Progenitor cell of endocrine pancreas (in vitro differentiated cells): ENCODE data around the gene CNTNAP5. TPM values are rescaled to one million over a fixed set of nuclear protein-coding genes. Genes with fewer than 3 reads are reported as not detected.

Experiments
- DNase-seq: peaks from one replicate; pipeline ENCODE4 v3.0.0; 2021; ENCODE audit warnings: low spot score; ENCODE audit not compliant: unreplicated experiment
- H3K27ac Mint-ChIP-seq: 2 replicates; pipeline ENCODE4 v1.8.0; 2021; ENCODE audit warnings: mild to moderate bottlenecking, moderate library complexity, mixed read lengths
- H3K27me3 Mint-ChIP-seq: 2 replicates; pipeline ENCODE4 v1.8.0; 2021; ENCODE audit warnings: mixed read lengths
- H3K36me3 Mint-ChIP-seq: 2 replicates; pipeline ENCODE4 v1.8.0; 2022; ENCODE audit warnings: mixed read lengths; ENCODE audit not compliant: insufficient read depth
- H3K4me1 Mint-ChIP-seq: 2 replicates; pipeline ENCODE4 v1.8.0; 2021; ENCODE audit warnings: low read depth, mixed read lengths
- H3K4me3 Mint-ChIP-seq: 2 replicates; pipeline ENCODE4 v1.8.0; 2021; ENCODE audit warnings: low read depth, mild to moderate bottlenecking, moderate library complexity, mixed read lengths
- H3K9me3 Mint-ChIP-seq: 2 replicates; pipeline ENCODE4 v1.8.0; 2021; ENCODE audit warnings: low read depth, mixed read lengths
- total RNA-seq: library from RNA; stranded (reverse); gene quantifications from 2 replicates; pipeline ENCODE4 v1.2.1, GENCODE V29; 2021
- TF ChIP-seq, protein P1 (sequence below): fragments of 200-600 bp; sonication (generic); IDR thresholded peaks from one replicate; pipeline ENCODE4 v1.5.0; 2021; ENCODE audit warnings: antibody characterized with exemption, mild to moderate bottlenecking; ENCODE audit not compliant: unreplicated experiment

The CNTNAP5 gene
- total RNA-seq, 1 donor from 2014 or later: 5.3 TPM

GRCh38 chr2:124193706-124194105 is 168.6 kb downstream of the CNTNAP5 start:
- no peaks in the 10 kb centered on the region for H3K4me1 Mint-ChIP-seq
- no peak overlapping the region for H3K4me3 Mint-ChIP-seq
- DNase-seq: no peak
- TF ChIP-seq, protein P1, sequence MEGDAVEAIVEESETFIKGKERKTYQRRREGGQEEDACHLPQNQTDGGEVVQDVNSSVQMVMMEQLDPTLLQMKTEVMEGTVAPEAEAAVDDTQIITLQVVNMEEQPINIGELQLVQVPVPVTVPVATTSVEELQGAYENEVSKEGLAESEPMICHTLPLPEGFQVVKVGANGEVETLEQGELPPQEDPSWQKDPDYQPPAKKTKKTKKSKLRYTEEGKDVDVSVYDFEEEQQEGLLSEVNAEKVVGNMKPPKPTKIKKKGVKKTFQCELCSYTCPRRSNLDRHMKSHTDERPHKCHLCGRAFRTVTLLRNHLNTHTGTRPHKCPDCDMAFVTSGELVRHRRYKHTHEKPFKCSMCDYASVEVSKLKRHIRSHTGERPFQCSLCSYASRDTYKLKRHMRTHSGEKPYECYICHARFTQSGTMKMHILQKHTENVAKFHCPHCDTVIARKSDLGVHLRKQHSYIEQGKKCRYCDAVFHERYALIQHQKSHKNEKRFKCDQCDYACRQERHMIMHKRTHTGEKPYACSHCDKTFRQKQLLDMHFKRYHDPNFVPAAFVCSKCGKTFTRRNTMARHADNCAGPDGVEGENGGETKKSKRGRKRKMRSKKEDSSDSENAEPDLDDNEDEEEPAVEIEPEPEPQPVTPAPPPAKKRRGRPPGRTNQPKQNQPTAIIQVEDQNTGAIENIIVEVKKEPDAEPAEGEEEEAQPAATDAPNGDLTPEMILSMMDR: no peak
- H3K36me3 Mint-ChIP-seq: no peaks in the 10 kb centered on the region
- H3K27me3 Mint-ChIP-seq: no peaks in the 10 kb centered on the region
- no peak overlapping the region for H3K27ac Mint-ChIP-seq
- no peaks in the 10 kb centered on the region for H3K9me3 Mint-ChIP-seq

GRCh38 chr2:124201713-124202112 is 176.6 kb downstream of the CNTNAP5 start:
- no peak for DNase-seq
- H3K4me1 Mint-ChIP-seq: peaks cover 5% of the 10 kb centered on the region
- H3K36me3 Mint-ChIP-seq: no peaks in the 10 kb centered on the region
- H3K4me3 Mint-ChIP-seq: no peak overlapping the region
- TF ChIP-seq, protein P1: no peak
- peaks cover 4% of the 10 kb centered on the region for H3K9me3 Mint-ChIP-seq
- H3K27ac Mint-ChIP-seq: no peak overlapping the region
- no peaks in the 10 kb centered on the region for H3K27me3 Mint-ChIP-seq

GRCh38 chr2:124209441-124209840 is 184.4 kb downstream of the CNTNAP5 start:
- Mint-ChIP-seq H3K36me3 (no peaks in the 10 kb centered on the region), H3K4me3 (no peak overlapping the region), H3K4me1 (peaks cover 10% of the 10 kb centered on the region), H3K9me3 (peaks cover under 1% of the 10 kb centered on the region), H3K27me3 (no peaks in the 10 kb centered on the region), H3K27ac (no peak overlapping the region)
- TF ChIP-seq, protein P1: no peak
- no peak for DNase-seq

DNA sequence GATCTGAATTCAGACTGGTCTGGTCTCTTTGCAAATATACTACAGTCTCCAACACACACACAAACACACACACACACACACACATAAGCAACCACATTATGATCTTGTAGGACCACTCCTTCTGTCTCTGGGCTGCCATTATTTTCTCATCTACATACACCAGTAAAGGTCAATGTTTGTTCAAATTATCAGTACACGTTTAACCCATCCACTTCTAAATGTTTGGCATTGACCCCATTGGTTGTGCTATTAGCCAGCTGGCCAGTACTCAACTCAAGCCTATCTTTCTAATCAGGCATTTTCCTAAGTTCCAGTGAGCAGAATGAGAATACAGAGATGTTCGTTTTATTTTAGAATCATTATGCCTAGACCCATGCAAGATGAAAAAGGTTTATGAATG is 186.4 kb downstream of the CNTNAP5 start:
- Mint-ChIP-seq H3K4me3 (no peak overlapping the region), H3K27ac (no peak overlapping the region), H3K9me3 (no peaks in the 10 kb centered on the region), H3K36me3 (no peaks in the 10 kb centered on the region), H3K4me1 (peaks cover 10% of the 10 kb centered on the region), H3K27me3 (no peaks in the 10 kb centered on the region)
- DNase-seq: no peak
- TF ChIP-seq, protein P1: no peak

DNA sequence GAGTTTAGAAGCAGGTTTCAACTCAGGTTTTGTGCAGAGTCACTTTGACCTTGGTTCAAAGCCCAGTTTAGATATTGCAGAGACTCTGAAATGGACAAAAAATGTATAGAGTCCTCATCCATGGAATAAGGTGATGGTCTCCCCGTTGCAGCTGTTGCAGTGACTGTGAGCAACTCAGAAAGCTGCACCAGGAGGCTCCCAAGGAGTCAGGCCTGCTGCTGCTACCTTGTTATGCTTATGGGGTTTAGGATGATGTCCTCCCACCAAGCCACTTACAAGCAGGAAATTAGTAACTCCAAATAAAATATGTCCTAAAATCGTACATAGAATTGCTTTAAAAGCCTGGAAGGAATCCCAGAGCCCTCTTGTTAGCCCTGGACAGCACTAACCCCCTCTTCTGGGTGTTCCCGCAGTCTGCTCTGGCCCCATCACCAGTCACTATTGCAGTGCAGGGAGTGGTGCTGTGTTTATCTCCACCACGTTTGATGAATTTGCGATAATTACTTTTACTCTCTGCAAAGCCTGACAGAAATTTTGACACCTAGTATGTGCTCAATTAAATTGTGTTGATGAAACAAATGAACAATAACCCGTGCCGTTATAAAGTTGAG is 189.0 kb downstream of the CNTNAP5 start:
- H3K9me3 Mint-ChIP-seq: no peaks in the 10 kb centered on the region
- H3K4me3 Mint-ChIP-seq: no peak overlapping the region
- peaks cover 10% of the 10 kb centered on the region for H3K4me1 Mint-ChIP-seq
- H3K27ac Mint-ChIP-seq: no peak overlapping the region
- DNase-seq: no peak
- H3K27me3 Mint-ChIP-seq: no peaks in the 10 kb centered on the region
- TF ChIP-seq, protein P1: no peak
- H3K36me3 Mint-ChIP-seq: no peaks in the 10 kb centered on the region
